Right lobe of liver (tissue), 4 donors: ENCODE results near the gene CABP4.
A peak's percentile ranks its signal among the peaks of the same experiment; 100 is the strongest.

Experiments used
- POLR2A ChIP-seq: fragments of 450-650 bp; IDR thresholded peaks from one replicate; pipeline ENCODE4 v1.6.1; 2017; ENCODE audit warnings: antibody characterized with exemption, mild to moderate bottlenecking
- TF ChIP-seq, protein P1 (sequence below), 4 donors: fragments of 200-600 bp in 3 of 4; fragments of 450-650 bp in 1 of 4; IDR thresholded peaks; one replicate each; pipeline versions ENCODE4 v1.5.1 to v1.8.0; 2016 to 2022; ENCODE audit warnings: antibody characterized with exemption in 4 of 4, mild to moderate bottlenecking in 2 of 4
- donor health status: DM: no; HTN: no; CAD: no.
- donor health status: DM: no; HTN: no; CAD: no.
- donor health status: DM: no; HTN: yes; CAD: no.

DNA sequence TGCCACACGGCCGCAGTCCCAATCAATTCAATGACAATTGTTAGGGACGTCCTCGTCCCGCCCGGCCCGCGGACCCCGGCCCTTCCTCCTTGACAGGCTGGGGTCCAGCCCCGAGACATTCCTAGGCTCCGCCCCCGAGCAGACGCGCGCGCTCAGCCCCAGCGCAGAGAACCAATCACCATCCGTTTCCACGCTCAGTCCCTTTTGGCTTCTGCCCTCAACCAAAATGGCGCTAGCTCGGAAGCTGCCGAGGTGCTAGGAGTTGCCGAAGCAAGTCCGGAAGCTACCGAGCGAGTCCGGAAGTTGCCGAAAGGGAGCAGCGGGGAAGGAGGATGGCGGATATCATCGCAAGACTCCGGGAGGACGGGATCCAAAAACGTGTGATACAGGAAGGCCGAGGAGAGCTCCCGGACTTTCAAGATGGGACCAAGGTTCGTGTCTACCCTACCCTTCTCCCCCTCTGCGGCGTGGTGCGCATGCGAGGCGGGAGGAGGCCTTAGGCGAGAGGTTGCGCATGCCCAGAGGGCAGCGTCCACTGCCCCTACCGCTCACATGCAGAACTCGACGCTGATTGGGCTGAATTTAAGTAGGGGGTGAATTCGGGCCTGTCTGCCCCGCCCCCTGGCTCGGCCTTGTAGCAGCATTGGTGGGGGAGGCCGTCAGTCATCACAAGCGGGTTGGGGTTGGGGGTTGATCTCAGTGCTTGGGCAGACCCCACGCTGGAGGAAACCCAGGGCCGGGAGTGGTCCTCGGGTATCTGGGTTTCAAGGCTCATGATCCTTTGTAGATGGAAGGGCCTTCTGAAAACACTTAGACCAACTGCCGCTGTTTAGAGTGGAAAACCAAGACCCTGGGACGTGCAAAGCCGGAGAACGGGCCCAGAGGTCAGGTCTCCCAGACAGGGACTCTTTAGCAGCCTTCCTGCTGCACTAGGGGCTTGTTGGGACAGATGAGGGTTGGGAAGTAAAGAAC, 28.0 kb downstream of the CABP4 start, which contains the start of gene AIP:
- TF ChIP-seq, protein P1, sequence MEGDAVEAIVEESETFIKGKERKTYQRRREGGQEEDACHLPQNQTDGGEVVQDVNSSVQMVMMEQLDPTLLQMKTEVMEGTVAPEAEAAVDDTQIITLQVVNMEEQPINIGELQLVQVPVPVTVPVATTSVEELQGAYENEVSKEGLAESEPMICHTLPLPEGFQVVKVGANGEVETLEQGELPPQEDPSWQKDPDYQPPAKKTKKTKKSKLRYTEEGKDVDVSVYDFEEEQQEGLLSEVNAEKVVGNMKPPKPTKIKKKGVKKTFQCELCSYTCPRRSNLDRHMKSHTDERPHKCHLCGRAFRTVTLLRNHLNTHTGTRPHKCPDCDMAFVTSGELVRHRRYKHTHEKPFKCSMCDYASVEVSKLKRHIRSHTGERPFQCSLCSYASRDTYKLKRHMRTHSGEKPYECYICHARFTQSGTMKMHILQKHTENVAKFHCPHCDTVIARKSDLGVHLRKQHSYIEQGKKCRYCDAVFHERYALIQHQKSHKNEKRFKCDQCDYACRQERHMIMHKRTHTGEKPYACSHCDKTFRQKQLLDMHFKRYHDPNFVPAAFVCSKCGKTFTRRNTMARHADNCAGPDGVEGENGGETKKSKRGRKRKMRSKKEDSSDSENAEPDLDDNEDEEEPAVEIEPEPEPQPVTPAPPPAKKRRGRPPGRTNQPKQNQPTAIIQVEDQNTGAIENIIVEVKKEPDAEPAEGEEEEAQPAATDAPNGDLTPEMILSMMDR (IDR thresholded peaks at IDR 0.05), result peak in 2 of 4 donors; percentile 14 to 29
- peak; percentile 60 for TF ChIP-seq POLR2A
